HL-60 (cell line): Measurements from ENCODE around the gene EFNA5.

Source experiments
- POLR2AphosphoS5 ChIP-seq: IDR thresholded peaks from 2 replicates; pipeline ENCODE4 v1.6.1; 2012; ENCODE audit warnings: low read depth
- TF ChIP-seq, protein P1 (sequence below): IDR thresholded peaks from one replicate; pipeline ENCODE4 v1.5.1; 2011; ENCODE audit warnings: low read length, control low read depth, inconsistent platforms; ENCODE audit not compliant: insufficient read depth

DNA sequence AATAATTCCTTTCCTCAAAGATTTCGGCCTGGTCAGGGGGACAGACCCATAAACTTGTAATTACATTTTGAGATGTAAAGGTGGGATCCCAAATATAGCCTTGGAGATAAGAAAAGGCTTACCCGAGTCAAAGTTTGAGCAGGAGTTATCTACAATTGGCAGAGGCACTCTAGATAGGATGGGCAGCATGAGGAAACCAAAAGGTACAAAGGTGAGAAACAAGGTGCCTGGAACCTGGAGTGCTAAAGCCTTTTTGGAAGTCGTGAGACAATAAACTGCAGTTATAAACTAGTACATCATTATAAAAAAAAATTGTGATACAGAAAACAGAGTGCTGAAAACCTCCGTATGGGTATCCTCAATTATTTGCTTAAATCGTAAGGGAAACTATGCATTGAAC is 212.4 kb downstream of the EFNA5 start:
- TF ChIP-seq, protein P1, sequence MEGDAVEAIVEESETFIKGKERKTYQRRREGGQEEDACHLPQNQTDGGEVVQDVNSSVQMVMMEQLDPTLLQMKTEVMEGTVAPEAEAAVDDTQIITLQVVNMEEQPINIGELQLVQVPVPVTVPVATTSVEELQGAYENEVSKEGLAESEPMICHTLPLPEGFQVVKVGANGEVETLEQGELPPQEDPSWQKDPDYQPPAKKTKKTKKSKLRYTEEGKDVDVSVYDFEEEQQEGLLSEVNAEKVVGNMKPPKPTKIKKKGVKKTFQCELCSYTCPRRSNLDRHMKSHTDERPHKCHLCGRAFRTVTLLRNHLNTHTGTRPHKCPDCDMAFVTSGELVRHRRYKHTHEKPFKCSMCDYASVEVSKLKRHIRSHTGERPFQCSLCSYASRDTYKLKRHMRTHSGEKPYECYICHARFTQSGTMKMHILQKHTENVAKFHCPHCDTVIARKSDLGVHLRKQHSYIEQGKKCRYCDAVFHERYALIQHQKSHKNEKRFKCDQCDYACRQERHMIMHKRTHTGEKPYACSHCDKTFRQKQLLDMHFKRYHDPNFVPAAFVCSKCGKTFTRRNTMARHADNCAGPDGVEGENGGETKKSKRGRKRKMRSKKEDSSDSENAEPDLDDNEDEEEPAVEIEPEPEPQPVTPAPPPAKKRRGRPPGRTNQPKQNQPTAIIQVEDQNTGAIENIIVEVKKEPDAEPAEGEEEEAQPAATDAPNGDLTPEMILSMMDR: no peak
- no peak for TF ChIP-seq POLR2AphosphoS5
